HG03575 (cell line): Measurements from ENCODE around the gene METTL15.
"Not testable (repeated sequence)": the region's sequence is repeated elsewhere in the genome, so short reads cannot be mapped to it uniquely, and the experiment has no call there.

ENCODE experiments used
- ATAC-seq: cut with Tn5 transposase; IDR thresholded peaks from one replicate; pipeline ENCODE4 v1.9.1; 2021; ENCODE audit not compliant: unreplicated experiment, insufficient number of reproducible peaks, low FRiP score; ENCODE audit errors: extremely low read depth

The METTL15 gene

GRCh38 chr11:28107191-28107749 lies 918 bp upstream of the METTL15 start:
- ATAC-seq: no peak

DNA sequence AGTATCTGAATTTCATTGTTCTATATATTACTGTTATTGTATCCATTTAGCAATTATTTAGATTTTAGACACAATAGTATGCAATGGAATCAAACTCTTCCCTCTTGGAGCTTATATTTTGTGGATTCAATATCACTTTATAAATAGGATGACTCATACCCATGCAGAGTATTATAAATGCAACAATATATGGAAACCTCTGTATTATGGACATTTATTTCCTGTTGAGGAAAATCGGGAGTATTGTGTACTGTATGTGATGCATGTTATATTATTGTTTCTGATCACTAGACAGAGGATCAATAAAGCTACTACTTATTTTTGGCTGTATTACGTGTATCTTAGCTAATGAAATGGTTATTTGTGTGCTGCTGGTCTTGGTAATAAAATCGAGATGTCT lies 770 bp downstream of the METTL15 start:
- ATAC-seq: no peak

GRCh38 chr11:28110108-28110820 lies 2.1 kb downstream of the METTL15 start:
- no peak for ATAC-seq

- no peak for ATAC-seq
These were observed 2.6 kb downstream of the METTL15 start for GRCh38 chr11:28110821-28111200.

DNA sequence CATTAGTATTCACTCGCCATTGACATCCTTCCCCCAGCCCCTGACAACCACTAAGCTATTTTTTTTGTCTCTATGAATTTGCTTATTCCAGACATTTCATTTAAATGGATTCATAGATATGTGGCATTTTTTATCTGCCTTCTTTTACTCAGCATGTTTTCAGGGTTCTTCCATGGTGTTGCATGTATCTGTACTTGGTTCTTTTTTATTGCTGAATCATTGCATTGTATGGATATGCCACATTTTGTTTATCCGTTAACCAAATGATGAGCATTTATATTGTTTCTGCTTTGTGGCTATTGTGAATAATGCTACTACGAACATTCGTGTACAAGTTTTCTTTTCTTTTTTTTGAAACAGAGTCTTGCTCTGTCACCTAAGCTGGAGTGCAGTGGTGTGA lies 5.9 kb downstream of the METTL15 start:
- no peak for ATAC-seq

- ATAC-seq: no peak
These were observed 6.5 kb downstream of the METTL15 start for GRCh38 chr11:28114731-28115130.

- ATAC-seq: no peak
These were observed 9.5 kb downstream of the METTL15 start for GRCh38 chr11:28117712-28118111.

DNA sequence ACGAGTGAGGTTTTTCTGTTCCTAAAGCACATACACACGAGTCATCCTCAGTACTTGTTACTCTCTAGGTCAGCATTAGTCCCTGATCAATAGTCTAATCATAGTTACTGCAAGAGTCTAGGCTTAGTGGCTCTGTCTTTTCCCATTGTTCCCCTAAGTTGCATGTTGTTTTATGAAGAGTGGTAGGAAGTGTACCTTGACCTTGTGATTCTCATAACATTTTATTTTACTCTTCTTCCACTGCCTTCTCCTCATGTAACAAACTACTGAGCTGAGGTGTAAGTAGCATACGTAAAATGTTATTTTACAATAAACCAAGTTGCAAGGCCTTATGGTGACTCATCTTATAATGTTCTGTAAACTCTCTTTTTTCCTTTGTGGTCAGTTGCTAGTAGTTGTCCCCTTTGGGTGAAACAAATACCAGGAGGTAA lies 15.0 kb downstream of the METTL15 start:
- ATAC-seq: no peak

- no peak for ATAC-seq
These were observed 24.4 kb downstream of the METTL15 start for GRCh38 chr11:28132548-28132947.

DNA sequence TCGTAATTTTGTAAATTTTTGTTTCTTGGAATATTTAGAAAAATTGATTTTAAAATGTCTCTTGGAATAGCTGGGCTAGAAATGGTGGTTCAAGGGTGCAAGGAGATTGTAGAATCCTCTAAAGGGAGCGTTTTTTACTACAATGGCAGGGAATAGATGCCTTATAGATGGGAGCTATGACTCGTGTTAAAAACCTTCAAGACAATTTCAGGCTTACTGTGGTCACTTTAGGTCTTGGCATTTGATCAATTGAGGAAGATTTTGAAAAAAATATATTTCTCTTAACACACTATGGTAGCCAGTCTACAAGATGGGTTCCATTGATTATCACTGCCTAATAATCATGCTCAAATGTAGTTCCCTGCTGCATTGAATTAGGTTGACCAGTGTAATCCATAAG lies 25.0 kb downstream of the METTL15 start:
- no peak for ATAC-seq

DNA sequence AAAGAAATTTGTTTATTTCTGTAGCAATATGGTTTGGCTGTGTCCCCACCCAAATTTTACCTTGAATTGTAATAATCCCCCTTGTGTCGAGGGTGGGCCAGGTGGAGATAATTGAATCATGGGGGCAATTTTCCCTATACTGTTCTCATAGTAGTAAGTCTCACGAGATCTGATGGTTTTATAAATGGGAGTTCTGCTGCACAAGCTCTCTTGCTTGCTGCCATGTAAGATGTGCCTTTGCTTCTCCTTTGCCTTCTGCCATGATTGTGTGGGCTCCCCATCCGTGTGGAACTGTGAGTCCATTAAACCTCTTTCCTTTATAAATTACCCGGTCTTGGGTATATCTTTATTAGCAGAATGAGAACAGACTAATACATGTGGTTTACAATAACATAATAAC lies 28.0 kb downstream of the METTL15 start:
- ATAC-seq: not testable (repeated sequence)

DNA sequence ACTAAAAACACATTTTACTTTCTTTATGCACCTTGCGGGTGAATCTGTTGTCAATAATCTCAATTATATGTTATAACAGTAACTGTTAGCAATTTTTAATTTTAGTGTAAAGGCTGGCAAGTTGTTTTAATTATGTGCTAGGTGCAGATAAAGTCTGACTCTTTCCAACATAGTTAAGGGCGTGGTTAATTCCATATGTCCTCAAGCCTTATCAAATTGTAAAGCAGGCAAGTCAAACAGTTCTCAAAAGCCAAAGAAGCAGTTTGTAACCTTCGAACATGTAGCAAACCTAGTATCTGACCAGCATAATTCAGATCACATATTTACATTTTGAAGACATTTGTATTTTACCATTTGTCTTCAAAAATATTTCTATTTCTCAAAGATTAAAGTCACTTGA lies 29.2 kb downstream of the METTL15 start:
- no peak for ATAC-seq

- no peak for ATAC-seq
These were observed 29.6 kb downstream of the METTL15 start for GRCh38 chr11:28137832-28138231.

GRCh38 chr11:28139841-28140415 lies 31.7 kb downstream of the METTL15 start:
- no peak for ATAC-seq

- ATAC-seq: no peak
These were observed 32.7 kb downstream of the METTL15 start for GRCh38 chr11:28140689-28141455.

DNA sequence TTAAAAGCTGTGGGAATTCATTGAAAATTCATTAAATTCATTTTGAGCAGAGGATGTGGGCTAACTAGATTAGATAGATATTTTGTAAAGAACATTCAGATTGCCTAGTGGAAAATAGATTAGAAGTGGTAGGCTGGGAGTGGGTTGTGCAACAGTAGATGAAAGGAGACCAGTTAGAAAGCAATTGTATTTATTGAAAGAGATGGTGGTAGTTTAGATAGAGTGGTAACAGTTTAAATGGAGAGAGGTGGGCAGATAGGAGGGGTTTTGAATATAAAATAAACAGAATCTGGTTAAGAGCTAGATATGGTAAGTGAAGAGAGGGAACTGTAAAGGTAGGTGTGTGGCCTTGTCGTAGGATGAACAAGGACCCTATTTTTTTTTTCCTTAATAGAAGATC lies 34.5 kb downstream of the METTL15 start:
- ATAC-seq: no peak

- no peak for ATAC-seq
These were observed 36.6 kb downstream of the METTL15 start for GRCh38 chr11:28144808-28145207.

- no peak for ATAC-seq
These were observed 38.0 kb downstream of the METTL15 start for GRCh38 chr11:28146123-28146751.

DNA sequence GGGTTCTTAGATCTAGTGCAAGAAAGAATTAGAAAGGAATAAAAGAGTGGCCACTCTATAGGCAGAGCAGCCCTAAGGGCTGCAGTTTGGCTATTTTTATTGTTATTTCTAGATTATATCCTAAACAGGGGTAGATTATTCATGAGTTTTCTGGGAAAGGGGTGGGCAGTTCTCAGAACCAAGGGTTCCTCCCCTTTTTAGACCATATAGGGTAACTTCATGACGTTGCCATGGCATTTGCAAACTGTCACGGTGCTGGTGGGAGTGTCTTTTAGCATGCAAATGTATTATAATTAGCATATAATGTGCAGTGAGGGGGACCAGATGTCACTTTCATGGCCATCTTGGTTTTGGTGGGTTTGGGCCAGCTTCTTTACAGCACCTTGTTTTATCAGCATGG lies 44.6 kb downstream of the METTL15 start:
- ATAC-seq: no peak
